Esophagus (tissue), 2 donors: ENCODE data around the gene DNAJC21. TPM values are rescaled to one million over a fixed set of nuclear protein-coding genes. Genes with fewer than 3 reads are reported as not detected.

ENCODE experiments used
- H3K27ac ChIP-seq, 2 donors: one replicate each; pipeline ENCODE4 v1.5.1; 2013; ENCODE audit warnings: low read depth in 2 of 2, mild to moderate bottlenecking in 2 of 2, inconsistent platforms in 1 of 2, low read length in 1 of 2, moderate library complexity in 1 of 2
- H3K27me3 ChIP-seq, 2 donors: one replicate each; pipeline ENCODE4 v1.6.1; 2013; ENCODE audit warnings: low read length in 2 of 2, control low read depth in 1 of 2, mild to moderate bottlenecking in 1 of 2; ENCODE audit not compliant: insufficient read depth in 2 of 2, control insufficient read depth in 1 of 2
- H3K36me3 ChIP-seq, 2 donors: one replicate each; pipeline ENCODE4 v1.6.1; 2013; ENCODE audit warnings: low read length in 1 of 2; ENCODE audit not compliant: control insufficient read depth in 2 of 2, insufficient read depth in 2 of 2
- H3K4me1 ChIP-seq, 2 donors: one replicate each; pipeline ENCODE4 v1.6.1; 2013; ENCODE audit warnings: low read length in 1 of 2; ENCODE audit not compliant: control insufficient read depth in 2 of 2, insufficient read depth in 2 of 2
- H3K4me3 ChIP-seq, 2 donors: one replicate each; pipeline ENCODE4 v1.5.1; 2013; ENCODE audit warnings: low read length in 2 of 2, mild to moderate bottlenecking in 2 of 2, low read depth in 1 of 2, moderate library complexity in 1 of 2
- H3K9me3 ChIP-seq, 2 donors: one replicate each; pipeline ENCODE4 v1.6.1; 2013; ENCODE audit warnings: mild to moderate bottlenecking in 2 of 2, low read depth in 1 of 2, low read length in 1 of 2, moderate library complexity in 1 of 2; ENCODE audit not compliant: control insufficient read depth in 2 of 2, insufficient read depth in 1 of 2
- WGBS, 2 donors: extraction: QIAGEN DNeasy Blood & Tissue Kit; methylation state at CpG; one replicate each; pipeline ENCODE4 v1.1.7; 2013; 5-methylcytosine and 5-hydroxymethylcytosine counted together
- polyA plus RNA-seq, 2 donors: library from polyadenylated mRNA; stranded (reverse); fragments of 200-250 nt; gene quantifications; one replicate each; pipeline ENCODE4 v1.2.3, GENCODE V29; 2013
- donor health status: healthy with polysubstance abuse.
- donor health status: Bipolar disorder and iron deficiency.

Gene DNAJC21
- polyA plus RNA-seq, 2 donors = 24.5 to 24.6 TPM

DNA sequence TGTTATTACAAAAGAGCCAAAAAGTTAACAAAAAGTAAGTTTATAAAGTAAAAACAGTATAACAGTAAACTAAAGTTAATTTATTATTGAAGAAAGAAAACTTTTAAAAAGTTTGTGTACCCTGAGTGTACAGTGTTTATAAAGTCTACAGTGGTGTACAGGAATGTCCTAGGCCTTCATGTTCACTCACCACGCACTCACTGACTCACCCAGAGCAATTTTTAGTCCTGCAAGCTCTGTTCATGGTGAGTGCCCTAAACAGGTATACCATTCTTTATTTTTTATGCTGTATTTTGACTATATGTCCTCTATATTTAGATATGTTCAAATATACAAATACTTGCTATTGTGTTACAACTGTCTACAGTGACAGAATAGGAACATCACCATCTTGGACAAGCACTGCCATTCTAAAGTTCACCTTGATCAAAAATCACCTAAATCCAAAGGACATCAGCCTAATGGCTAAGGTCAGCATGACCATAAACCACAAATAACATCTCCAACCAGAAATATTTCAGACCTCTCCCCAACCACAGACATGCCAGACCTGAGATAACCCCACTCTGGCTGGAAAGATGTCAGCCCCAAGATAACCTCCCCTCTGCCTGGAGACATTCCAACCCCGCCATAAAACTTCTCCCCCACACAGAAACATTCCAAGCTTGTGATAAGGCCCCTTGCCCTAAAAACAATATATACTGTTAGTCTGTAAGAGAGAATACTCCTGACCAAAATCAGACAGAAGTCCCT, 62.3 kb downstream of the DNAJC21 start:
- no peak overlapping the region for H3K27ac ChIP-seq
- no peaks in the 10 kb centered on the region for H3K27me3 ChIP-seq
- no peaks in the 10 kb centered on the region for H3K4me1 ChIP-seq
- no peaks in the 10 kb centered on the region for H3K36me3 ChIP-seq
- H3K4me3 ChIP-seq = no peak overlapping the region
- H3K9me3 ChIP-seq = no peaks in the 10 kb centered on the region
- WGBS, 2 donors = 73 to 91% methylated on average over 2 of the region's 2 CpGs

DNA sequence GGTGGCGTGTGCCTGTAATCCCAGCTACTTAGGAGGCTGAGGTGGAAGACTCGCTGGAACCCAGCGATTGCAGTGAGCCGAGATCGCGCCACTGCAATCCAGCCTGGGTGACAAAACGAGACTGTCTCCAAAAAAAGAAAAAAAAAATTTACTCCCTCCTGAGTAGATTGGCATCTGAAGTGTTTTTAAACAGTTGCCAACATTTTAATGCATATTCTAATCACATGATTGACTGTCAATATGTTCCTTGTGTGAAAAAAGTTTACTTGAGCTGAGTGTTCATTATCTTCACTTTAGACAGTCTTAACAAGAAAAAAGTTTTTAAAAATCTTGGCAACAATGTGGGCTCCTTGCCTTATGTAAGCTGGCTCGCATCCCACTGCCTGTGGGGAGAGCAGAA, 64.6 kb downstream of the DNAJC21 start:
- H3K4me3 ChIP-seq = no peak overlapping the region
- H3K27me3 ChIP-seq = no peaks in the 10 kb centered on the region
- no peaks in the 10 kb centered on the region for H3K9me3 ChIP-seq
- WGBS, 2 donors = 66 to 82% methylated on average over 8 of the region's 8 CpGs
- no peak overlapping the region for H3K27ac ChIP-seq
- H3K4me1 ChIP-seq = no peaks in the 10 kb centered on the region
- no peaks in the 10 kb centered on the region for H3K36me3 ChIP-seq

DNA sequence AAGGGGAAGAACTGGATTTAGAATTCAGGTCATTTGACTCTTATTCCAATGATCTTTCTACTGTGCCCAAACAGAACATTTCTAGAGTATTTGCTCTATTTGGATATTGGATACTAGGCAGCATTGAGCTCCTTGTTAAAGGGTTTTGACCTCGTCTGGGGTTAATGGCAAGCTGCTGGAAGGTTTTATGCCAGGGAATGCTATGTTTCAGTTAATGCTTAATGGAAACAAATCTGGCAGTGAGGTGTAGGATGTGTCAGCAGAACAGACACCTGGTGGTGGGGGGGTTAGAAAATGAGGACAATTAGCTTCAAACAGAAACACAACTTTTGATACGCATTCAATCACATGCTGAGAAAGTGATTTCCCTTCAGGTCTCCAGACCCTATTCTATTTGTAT, 66.9 kb downstream of the DNAJC21 start:
- Histone ChIP-seq H3K27ac (no peak overlapping the region), H3K4me3 (no peak overlapping the region), H3K9me3 (no peaks in the 10 kb centered on the region), H3K4me1 (no peaks in the 10 kb centered on the region), H3K36me3 (no peaks in the 10 kb centered on the region), H3K27me3 (no peaks in the 10 kb centered on the region)
- 76 to 81% methylated on average over 2 of the region's 2 CpGs for WGBS, 2 donors

DNA sequence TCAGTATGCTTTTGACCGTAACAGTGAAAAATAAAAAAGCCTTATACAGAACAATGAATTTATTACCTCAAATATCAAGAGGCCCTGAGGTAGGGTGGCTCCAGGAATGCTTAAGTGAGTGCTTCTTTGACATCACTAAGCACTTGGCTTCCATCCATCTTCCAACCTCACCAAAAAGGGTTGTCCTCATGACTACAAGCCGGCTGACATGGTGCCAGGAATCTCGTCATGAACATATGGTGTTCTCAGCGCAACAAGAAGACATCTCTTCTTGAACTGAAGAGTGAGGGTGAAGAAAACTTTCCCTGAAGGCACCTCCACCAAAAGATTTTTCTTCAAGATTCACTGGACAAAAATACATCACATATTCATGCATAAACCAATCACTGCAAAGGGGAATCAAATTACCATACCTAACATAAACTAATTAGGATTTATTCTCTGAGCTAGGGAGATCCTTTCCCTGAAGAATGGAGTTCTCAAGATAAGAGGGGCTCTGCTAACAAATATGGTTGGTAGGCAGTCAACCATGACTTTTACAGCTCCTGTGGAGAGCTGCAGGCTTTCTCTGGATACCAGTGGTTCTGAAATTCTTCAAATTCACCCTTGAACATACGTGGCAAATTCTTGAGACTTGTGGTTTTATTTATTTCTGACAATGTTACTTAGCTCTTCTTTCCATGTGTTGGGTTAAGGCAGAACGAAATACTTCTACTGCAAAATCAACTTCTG, 68.9 kb downstream of the DNAJC21 start:
- Histone ChIP-seq H3K27me3 (no peaks in the 10 kb centered on the region), H3K4me1 (no peaks in the 10 kb centered on the region), H3K4me3 (no peak overlapping the region), H3K27ac (no peak overlapping the region), H3K36me3 (no peaks in the 10 kb centered on the region), H3K9me3 (no peaks in the 10 kb centered on the region)
- 61 to 62% methylated on average over 6 of the region's 6 CpGs for WGBS, 2 donors

DNA sequence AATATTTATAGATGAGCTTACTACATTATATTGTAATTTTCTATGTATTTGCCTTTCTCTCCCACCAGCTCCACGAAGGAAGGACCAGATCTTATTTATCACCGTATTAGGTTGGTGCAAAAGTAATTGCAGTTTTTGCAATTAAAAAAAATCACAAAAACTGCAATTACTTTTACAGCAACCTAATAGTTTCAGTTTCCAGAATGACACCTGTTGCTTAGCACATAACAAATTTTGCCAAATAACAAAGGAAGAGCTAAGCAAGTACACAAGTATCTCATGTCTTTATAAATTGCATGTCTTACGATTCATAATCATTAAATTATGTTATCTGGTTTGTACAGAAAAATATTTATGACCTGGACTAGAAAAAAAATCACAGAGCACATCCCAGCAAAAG, 72.5 kb downstream of the DNAJC21 start:
- WGBS, 2 donors = 69 to 78% methylated on average over 3 of the region's 3 CpGs
- Histone ChIP-seq H3K27ac (no peak overlapping the region), H3K27me3 (no peaks in the 10 kb centered on the region), H3K9me3 (no peaks in the 10 kb centered on the region), H3K4me1 (no peaks in the 10 kb centered on the region), H3K4me3 (no peak overlapping the region), H3K36me3 (no peaks in the 10 kb centered on the region)

DNA sequence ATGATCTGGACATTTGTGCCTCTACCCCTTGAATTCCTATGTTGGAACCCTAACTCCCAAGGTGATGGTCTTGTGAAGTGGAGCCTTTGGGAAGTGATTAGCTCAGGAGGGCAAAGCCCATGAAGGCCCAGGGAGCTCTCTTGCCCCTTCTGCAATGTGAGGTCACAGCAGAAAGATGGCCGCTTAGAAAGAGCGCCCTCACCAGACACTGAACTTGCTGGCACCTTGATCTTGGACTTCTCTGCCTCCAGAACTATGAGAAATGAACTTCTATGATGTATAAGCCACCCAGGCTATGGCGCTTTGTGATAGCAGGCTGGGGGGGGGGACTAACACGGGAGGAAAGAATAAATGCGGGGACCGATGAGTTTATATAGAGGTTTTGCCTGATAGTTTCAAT, 73.1 kb downstream of the DNAJC21 start:
- no peak overlapping the region for H3K27ac ChIP-seq
- no peaks in the 10 kb centered on the region for H3K9me3 ChIP-seq
- WGBS, 2 donors = 91 to 93% methylated on average over 6 of the region's 6 CpGs
- H3K27me3 ChIP-seq = no peaks in the 10 kb centered on the region
- no peaks in the 10 kb centered on the region for H3K4me1 ChIP-seq
- H3K4me3 ChIP-seq = no peak overlapping the region
- no peaks in the 10 kb centered on the region for H3K36me3 ChIP-seq

DNA sequence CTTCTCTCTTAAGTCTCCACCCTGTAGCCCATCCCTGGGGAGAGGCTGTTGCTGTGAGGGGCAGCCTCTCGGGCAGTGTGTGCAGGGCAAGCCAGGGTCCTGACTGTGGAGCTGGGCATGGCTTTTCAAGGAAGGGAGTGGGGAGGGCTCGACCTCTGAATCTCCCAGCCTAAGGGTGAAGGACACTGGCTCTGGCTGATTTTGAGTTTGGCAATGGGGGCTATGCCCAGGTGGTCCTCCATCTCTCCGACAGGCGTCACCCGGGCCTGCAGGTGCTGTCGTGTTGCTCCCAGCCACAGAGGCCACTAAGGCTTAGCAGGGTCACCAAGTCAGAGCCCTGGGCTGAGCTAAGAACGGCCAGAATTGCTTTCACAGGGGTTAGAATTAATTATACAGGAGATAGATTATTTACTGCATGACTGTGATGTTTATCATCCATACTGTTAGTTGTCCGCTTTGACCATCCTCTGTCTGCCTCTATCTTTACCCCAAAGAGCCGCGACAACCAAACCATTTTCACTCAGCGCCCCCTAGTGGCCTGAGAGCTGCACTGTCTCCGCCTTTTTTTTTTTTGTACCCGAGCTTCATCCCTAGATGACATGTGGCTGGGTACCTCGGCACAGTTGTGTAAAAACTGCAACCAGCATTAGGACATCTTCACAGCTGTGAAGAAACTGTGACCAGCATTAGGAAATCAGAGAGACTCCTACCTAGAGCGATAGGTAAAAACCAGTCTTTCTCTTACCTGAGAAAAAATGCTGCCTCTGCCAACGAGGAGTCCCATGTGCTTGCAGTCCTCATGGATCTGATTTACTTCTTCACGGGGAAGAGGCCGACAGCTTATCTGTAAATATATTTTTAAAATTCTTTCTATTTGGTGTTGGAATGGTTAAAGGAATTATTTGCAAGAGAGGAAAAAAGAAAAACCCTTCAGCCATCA, 73.9 kb downstream of the DNAJC21 start:
- H3K27ac ChIP-seq = no peak overlapping the region
- no peak overlapping the region for H3K4me3 ChIP-seq
- H3K27me3 ChIP-seq = no peaks in the 10 kb centered on the region
- WGBS, 2 donors = 43 to 44% methylated on average over 18 of the region's 18 CpGs
- H3K4me1 ChIP-seq = no peaks in the 10 kb centered on the region
- H3K9me3 ChIP-seq = no peaks in the 10 kb centered on the region
- H3K36me3 ChIP-seq = no peaks in the 10 kb centered on the region

DNA sequence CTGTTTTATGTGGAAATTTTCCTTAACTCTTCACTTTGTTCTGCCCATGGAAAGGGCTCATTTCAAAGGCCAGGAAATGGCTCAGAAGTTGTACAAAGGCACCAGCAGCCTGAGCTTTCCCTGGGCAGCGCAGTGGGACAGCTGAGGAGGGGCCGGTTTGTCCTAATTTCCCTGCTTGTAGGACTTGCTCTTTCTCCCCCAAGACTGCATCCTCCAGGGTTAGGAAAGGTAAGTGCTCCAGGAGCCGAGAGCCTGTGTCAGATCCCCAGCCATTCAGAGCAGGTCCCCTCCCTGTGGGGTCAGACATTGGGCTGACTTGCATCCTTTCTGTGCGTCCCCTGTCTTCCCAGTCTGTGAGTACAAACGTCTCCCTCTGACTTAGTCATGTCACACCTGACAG, 74.8 kb downstream of the DNAJC21 start:
- H3K27me3 ChIP-seq = no peaks in the 10 kb centered on the region
- no peak overlapping the region for H3K4me3 ChIP-seq
- WGBS, 2 donors = 64 to 68% methylated on average over 5 of the region's 5 CpGs
- H3K9me3 ChIP-seq = no peaks in the 10 kb centered on the region
- H3K4me1 ChIP-seq = no peaks in the 10 kb centered on the region
- H3K27ac ChIP-seq = no peak overlapping the region
- H3K36me3 ChIP-seq = no peaks in the 10 kb centered on the region

DNA sequence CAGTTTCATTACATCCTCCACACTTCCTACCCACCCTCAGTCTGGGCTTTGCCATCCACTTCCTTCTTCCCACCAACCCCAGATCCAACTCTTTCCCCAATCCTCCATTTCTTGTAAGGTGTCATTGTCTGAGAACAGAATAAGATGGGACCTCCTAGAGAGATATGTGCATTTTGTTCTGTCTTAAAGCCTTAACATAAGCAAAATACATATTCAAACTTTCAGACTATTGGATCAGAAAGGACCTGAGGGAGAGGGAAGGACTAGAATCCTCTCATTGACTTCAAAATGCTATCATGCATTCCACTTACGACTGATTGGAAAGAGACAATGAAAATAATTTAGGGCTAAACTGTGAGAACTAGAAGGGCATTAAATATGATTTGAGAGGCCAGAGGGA, 75.4 kb downstream of the DNAJC21 start:
- Histone ChIP-seq H3K27ac (no peak overlapping the region), H3K9me3 (no peaks in the 10 kb centered on the region), H3K27me3 (no peaks in the 10 kb centered on the region), H3K36me3 (no peaks in the 10 kb centered on the region), H3K4me3 (no peak overlapping the region), H3K4me1 (no peaks in the 10 kb centered on the region)
- 80 to 83% methylated on average over 1 of the region's 1 CpG for WGBS, 2 donors
